ENCODE measurements around the gene PDXK.

Gene PDXK

GRCh38 chr21:43801006-43801783 is 82.3 kb downstream of the PDXK start:
- TF ChIP-seq CTCF (conservative IDR thresholded peaks at IDR 0.05; ENCODE audit: low read depth, low read length) = no peak
- no peak overlapping the region for H3K4me3 ChIP-seq (ENCODE audit: low read depth, low read length)
- no peak for DNase-seq (ENCODE audit: low read depth)

- DNase-seq (ENCODE audit: low read depth) = no peak
- TF ChIP-seq CTCF (conservative IDR thresholded peaks at IDR 0.05; ENCODE audit: low read depth, low read length) = no peak
- no peak overlapping the region for H3K4me3 ChIP-seq (ENCODE audit: low read depth, low read length)
Measured at GRCh38 chr21:43802713-43803313, 83.9 kb downstream of the PDXK start.

GRCh38 chr21:43803558-43804300 is 84.8 kb downstream of the PDXK start:
- H3K4me3 ChIP-seq (ENCODE audit: low read depth, low read length) = no peak overlapping the region
- TF ChIP-seq CTCF (conservative IDR thresholded peaks at IDR 0.05; ENCODE audit: low read depth, low read length) = no peak
- DNase-seq (ENCODE audit: low read depth) = no peak

- DNase-seq (ENCODE audit: low read depth) = no peak
- TF ChIP-seq CTCF (conservative IDR thresholded peaks at IDR 0.05; ENCODE audit: low read depth, low read length) = no peak
- no peak overlapping the region for H3K4me3 ChIP-seq (ENCODE audit: low read depth, low read length)
Measured at GRCh38 chr21:43805275-43805800, 86.4 kb downstream of the PDXK start.

GRCh38 chr21:43806017-43806710 is 87.2 kb downstream of the PDXK start:
- no peak for DNase-seq (ENCODE audit: low read depth)
- no peak for TF ChIP-seq CTCF (conservative IDR thresholded peaks at IDR 0.05; ENCODE audit: low read depth, low read length)
- no peak overlapping the region for H3K4me3 ChIP-seq (ENCODE audit: low read depth, low read length)

GRCh38 chr21:43808367-43808766 is 89.4 kb downstream of the PDXK start:
- no peak overlapping the region for H3K4me3 ChIP-seq (ENCODE audit: low read depth, low read length)
- no peak for TF ChIP-seq CTCF (conservative IDR thresholded peaks at IDR 0.05; ENCODE audit: low read depth, low read length)
- no peak for DNase-seq (ENCODE audit: low read depth)
